Kidney (tissue), 14 donors: ENCODE measurements around the gene CDC42EP3. TPM values are rescaled to one million over a fixed set of nuclear protein-coding genes. Genes with fewer than 3 reads are reported as not detected.

Source experiments
- DNase-seq, 5 donors: peaks; one replicate each; pipeline ENCODE4 v3.0.0-alpha.2; 2013 to 2020
- FAIRE-seq: peaks from 2 replicates; lab custom pipeline; 2012; peaks lifted over from hg19 to GRCh38; lab: Jason Lieb, UNC
- H3K27ac ChIP-seq, 2 donors: one replicate each; pipeline ENCODE4 v1.7.0; 2013; ENCODE audit warnings: low read depth in 2 of 2, low read length in 2 of 2, inconsistent platforms in 1 of 2
- H3K27me3 ChIP-seq: one replicate; pipeline ENCODE4 v1.7.1; 2013; ENCODE audit warnings: low read length, inconsistent platforms; ENCODE audit not compliant: control insufficient read depth, insufficient read depth
- H3K36me3 ChIP-seq, 3 donors: one replicate each; pipeline versions ENCODE4 v1.7.0 to v1.7.1; 2013; ENCODE audit warnings: low read length in 3 of 3, control low read depth in 1 of 3, inconsistent platforms in 1 of 3; ENCODE audit not compliant: insufficient read depth in 3 of 3, control insufficient read depth in 2 of 3
- H3K4me1 ChIP-seq, 3 donors: one replicate each; pipeline versions ENCODE4 v1.7.0 to v1.7.1; 2013; ENCODE audit warnings: low read length in 3 of 3, inconsistent platforms in 1 of 3, low read depth in 1 of 3; ENCODE audit not compliant: control insufficient read depth in 2 of 3, insufficient read depth in 2 of 3
- H3K4me3 ChIP-seq, 3 donors: one replicate each; pipeline versions ENCODE4 v1.7.0 to v1.8.1; 2013; ENCODE audit warnings: low read length in 3 of 3, control low read depth in 1 of 3, inconsistent platforms in 1 of 3
- H3K9ac ChIP-seq, 3 donors: one replicate each; pipeline versions ENCODE4 v1.7.0 to v1.7.1; 2013; ENCODE audit warnings: low read length in 3 of 3, control low read depth in 1 of 3, inconsistent platforms in 1 of 3
- H3K9me3 ChIP-seq, 3 donors: one replicate each; pipeline versions ENCODE4 v1.7.0 to v1.7.1; 2013; ENCODE audit warnings: low read length in 3 of 3, control low read depth in 1 of 3, inconsistent platforms in 1 of 3; ENCODE audit not compliant: control insufficient read depth in 2 of 3, insufficient read depth in 1 of 3
- CTCF ChIP-seq: IDR thresholded peaks from 3 replicates; pipeline ENCODE4 v1.5.1; 2012; ENCODE audit warnings: mild to moderate bottlenecking, moderate library complexity, borderline replicate concordance; ENCODE audit not compliant: insufficient read depth; ENCODE audit errors: extremely low read depth
- intact Hi-C: fragments of 100-400 bp; cut with DNase I; formaldehyde crosslinking; loops from one replicate; pipeline ENCODE4 v1.11.1; 2022
- polyA plus RNA-seq: library from polyadenylated mRNA; stranded (reverse); fragments of 350-450 nt; fragmentation: Illumina TruSeq; extraction: RNeasy Lipid Tissue Mini Kit (QIAGEN cat#74804); gene quantifications from one replicate; pipeline ENCODE4 v1.2.3, GENCODE V29; 2014; ENCODE audit warnings: low read depth, low replicate concordance; ENCODE audit not compliant: insufficient read depth
- total RNA-seq: library from RNA; stranded (reverse); fragmentation: NEBNext Ultra II Directional; extraction: Animal tissue kit (Norgen Biotek cat#: 25700); gene quantifications from one replicate; pipeline ENCODE4 v1.2.1, GENCODE V29; 2021
- donor health status: control.
- donor health status: control.
- donor health status: control.
- donor health status: control.
- donor health status: control.
- donor health status: DM: yes; HTN: yes; CAD: no.
- donor health status: Normal renal cell carcinoma (clear cell type).

CDC42EP3 gene
- total and polyA plus RNA-seq, 2 donors from 2014 or later: 21.3 to 34.1 TPM

- FAIRE-seq: no peak
- Histone ChIP-seq H3K9ac (no peak overlapping the region), H3K27me3 (no peaks in the 10 kb centered on the region), H3K9me3 (no peaks in the 10 kb centered on the region), H3K4me1 (peaks cover 0 to 3% (median 0%) of the 10 kb centered on the region in 3 donors), H3K36me3 (peaks cover 0 to 4% (median 0%) of the 10 kb centered on the region in 3 donors), H3K4me3 (no peak overlapping the region), H3K27ac (no peak overlapping the region)
- TF ChIP-seq CTCF: no peak
- intact Hi-C loops: no loop called here
- no peak for DNase-seq
Observed at GRCh38 chr2:37642907-37643729, 28.3 kb downstream of the CDC42EP3 start.

DNA sequence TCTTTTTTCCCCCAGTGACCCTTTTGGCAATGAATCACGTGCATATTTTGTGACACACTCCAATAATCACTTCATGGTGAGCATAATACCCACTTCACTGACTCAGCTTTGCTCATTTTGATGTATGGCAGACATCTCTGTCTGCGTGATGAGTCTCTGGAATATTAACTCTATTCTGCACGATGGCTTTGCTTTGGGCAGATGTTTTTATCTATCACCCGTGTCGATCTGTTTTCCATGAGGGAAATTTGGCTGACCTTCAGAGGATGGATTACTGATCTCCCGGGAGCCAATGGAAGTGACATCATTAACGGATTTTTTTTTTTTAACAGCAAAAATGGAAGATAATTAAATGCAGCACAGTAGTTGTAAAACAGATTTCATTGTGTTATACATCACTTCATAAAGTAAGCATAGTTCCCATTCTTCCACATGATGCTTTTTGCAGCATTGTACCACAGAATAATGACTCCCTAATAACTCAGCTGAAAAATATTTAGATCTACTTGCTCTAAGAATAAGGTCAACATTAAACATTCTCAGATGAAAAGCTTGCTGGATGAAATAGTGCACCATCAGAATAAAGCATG lies 29.8 kb downstream of the CDC42EP3 start:
- Histone ChIP-seq H3K9ac (no peak overlapping the region), H3K36me3 (peaks cover 0 to 4% (median 0%) of the 10 kb centered on the region in 3 donors), H3K9me3 (no peaks in the 10 kb centered on the region), H3K27me3 (no peaks in the 10 kb centered on the region), H3K4me1 (no peaks in the 10 kb centered on the region), H3K27ac (no peak overlapping the region), H3K4me3 (no peak overlapping the region)
- DNase-seq: peak in 1 of 5 donors; percentile 74
- no peak for FAIRE-seq
- intact Hi-C loops: no loop called here
- TF ChIP-seq CTCF: no peak

DNA sequence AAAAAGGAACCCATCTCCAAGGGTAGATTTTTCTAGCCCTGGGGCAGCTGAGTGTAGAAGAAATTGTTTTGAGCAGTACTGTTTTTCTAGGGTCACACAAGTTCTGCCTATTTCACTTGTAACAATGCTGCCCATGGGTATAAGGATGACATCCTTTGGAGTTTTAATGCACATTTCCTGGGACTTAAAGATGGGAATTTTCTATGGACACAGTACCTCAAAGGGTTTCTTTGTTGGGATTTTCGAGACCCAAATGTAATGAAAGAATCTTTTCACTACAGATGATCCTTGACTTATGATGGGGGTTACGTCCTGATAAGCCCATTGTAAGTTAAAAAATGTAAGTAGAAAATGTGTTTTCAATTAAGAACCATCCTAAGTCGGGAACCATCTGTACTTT lies 31.8 kb downstream of the CDC42EP3 start:
- H3K9me3 ChIP-seq: no peaks in the 10 kb centered on the region
- no peak overlapping the region for H3K27ac ChIP-seq
- no peaks in the 10 kb centered on the region for H3K4me1 ChIP-seq
- H3K36me3 ChIP-seq: peaks cover 0 to 4% (median 0%) of the 10 kb centered on the region in 3 donors
- no peak for DNase-seq
- no peak overlapping the region for H3K9ac ChIP-seq
- H3K4me3 ChIP-seq: no peak overlapping the region
- no peaks in the 10 kb centered on the region for H3K27me3 ChIP-seq
- no peak for TF ChIP-seq CTCF
- intact Hi-C loops: no loop called here
- no peak for FAIRE-seq
